Thoracic aorta (tissue), 2 donors: ENCODE measurements around the gene CLRN3. TPM values are rescaled to one million over a fixed set of nuclear protein-coding genes. Genes with fewer than 3 reads are reported as not detected.
A peak's percentile ranks its signal among the peaks of the same experiment; 100 is the strongest.

Source experiments
- ATAC-seq: fragments of 150-250 bp; one replicate; pipeline ENCODE4 v1.8.0; 2017; ENCODE audit warnings: low read depth; ENCODE audit not compliant: insufficient number of reproducible peaks, low FRiP score
- DNase-seq: peaks from one replicate; pipeline ENCODE4 v3.0.0-alpha.2; 2020; ENCODE audit warnings: low spot score
- H3K27ac ChIP-seq, 2 donors: fragments of 200-600 bp; sonication (generic); 1 replicate in 1 of 2; 2 replicates in 1 of 2; pipeline ENCODE4 v1.5.1; 2016; ENCODE audit warnings: mild to moderate bottlenecking in 2 of 2, moderate library complexity in 2 of 2
- H3K27me3 ChIP-seq: fragments of 200-600 bp; sonication (generic); replicated peaks from 2 replicates; pipeline ENCODE4 v1.6.0; 2016; ENCODE audit warnings: mild to moderate bottlenecking; ENCODE audit not compliant: insufficient read depth
- H3K36me3 ChIP-seq: fragments of 200-600 bp; sonication (generic); one replicate; pipeline ENCODE4 v1.5.1; 2016
- H3K4me1 ChIP-seq, 2 donors: fragments of 200-600 bp; sonication (generic); 1 replicate in 1 of 2; 2 replicates in 1 of 2; pipeline versions ENCODE4 v1.5.1 to v1.6.0; 2016; ENCODE audit warnings: low read depth in 2 of 2, mild to moderate bottlenecking in 1 of 2; ENCODE audit not compliant: control insufficient read depth in 1 of 2
- H3K4me3 ChIP-seq: fragments of 200-600 bp; sonication (generic); 2 replicates; pipeline ENCODE4 v1.5.1; 2016; ENCODE audit warnings: mild to moderate bottlenecking
- H3K9me3 ChIP-seq: fragments of 200-600 bp; sonication (generic); 2 replicates; pipeline ENCODE4 v1.5.1; 2016
- total RNA-seq, 2 donors: library from RNA; depleted of rRNA; stranded (reverse); fragments of >200 nt; gene quantifications; one replicate each; pipeline versions ENCODE4 v1.1.0 to v1.2.3, GENCODE V29; 2016
- TF ChIP-seq, protein P1 (sequence below): fragments of 200-600 bp; sonication (generic); IDR thresholded peaks from one replicate; pipeline ENCODE4 v1.5.1; 2019; ENCODE audit warnings: antibody characterized with exemption

CLRN3 gene
- total RNA-seq, 2 donors from 2014 or later: not detected

DNA sequence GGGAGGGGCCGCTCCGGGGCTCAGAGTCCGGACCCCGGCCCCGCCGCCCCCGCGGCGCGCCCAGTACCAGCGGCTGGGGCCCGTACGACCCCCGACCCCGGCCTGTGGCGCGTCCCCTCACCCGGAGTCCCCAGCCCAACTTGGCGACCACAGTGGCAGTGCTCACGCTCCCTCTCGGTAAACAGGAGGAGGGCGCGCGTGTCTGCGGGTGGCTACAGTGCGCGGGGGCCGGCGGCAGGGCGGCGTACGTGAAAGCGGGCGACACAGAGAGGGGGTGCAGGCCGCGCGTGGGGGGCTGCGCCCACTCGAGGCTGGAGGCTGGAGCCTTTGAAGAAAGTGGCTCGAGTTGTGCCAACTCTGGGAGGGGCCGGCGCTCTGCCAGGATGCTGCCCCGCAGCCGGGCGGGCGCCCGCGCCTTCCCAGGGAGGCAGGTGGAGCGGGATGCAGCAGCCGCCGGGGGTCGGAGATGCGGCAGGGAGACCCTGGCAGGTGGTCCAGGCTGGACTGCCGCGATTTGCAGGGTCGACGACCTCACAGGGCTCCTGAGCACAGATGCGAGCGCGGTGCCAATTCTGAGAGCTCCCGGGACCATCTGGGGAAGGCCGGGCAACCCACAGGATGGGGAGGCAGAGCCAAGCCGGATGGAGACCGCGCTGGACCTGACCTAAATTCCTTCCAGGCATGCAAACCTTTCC lies 14.8 kb upstream of the CLRN3 start:
- H3K27ac ChIP-seq: peak overlapping the region; percentile 73 to 81
- no peaks in the 10 kb centered on the region for H3K27me3 ChIP-seq
- ATAC-seq: peak; percentile 27
- TF ChIP-seq, protein P1, sequence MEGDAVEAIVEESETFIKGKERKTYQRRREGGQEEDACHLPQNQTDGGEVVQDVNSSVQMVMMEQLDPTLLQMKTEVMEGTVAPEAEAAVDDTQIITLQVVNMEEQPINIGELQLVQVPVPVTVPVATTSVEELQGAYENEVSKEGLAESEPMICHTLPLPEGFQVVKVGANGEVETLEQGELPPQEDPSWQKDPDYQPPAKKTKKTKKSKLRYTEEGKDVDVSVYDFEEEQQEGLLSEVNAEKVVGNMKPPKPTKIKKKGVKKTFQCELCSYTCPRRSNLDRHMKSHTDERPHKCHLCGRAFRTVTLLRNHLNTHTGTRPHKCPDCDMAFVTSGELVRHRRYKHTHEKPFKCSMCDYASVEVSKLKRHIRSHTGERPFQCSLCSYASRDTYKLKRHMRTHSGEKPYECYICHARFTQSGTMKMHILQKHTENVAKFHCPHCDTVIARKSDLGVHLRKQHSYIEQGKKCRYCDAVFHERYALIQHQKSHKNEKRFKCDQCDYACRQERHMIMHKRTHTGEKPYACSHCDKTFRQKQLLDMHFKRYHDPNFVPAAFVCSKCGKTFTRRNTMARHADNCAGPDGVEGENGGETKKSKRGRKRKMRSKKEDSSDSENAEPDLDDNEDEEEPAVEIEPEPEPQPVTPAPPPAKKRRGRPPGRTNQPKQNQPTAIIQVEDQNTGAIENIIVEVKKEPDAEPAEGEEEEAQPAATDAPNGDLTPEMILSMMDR: no peak
- DNase-seq: no peak
- peak overlapping the region; percentile 90 for H3K4me3 ChIP-seq
- no peaks in the 10 kb centered on the region for H3K9me3 ChIP-seq
- peaks cover 3 to 27% of the 10 kb centered on the region in 2 donors for H3K4me1 ChIP-seq
- no peaks in the 10 kb centered on the region for H3K36me3 ChIP-seq

DNA sequence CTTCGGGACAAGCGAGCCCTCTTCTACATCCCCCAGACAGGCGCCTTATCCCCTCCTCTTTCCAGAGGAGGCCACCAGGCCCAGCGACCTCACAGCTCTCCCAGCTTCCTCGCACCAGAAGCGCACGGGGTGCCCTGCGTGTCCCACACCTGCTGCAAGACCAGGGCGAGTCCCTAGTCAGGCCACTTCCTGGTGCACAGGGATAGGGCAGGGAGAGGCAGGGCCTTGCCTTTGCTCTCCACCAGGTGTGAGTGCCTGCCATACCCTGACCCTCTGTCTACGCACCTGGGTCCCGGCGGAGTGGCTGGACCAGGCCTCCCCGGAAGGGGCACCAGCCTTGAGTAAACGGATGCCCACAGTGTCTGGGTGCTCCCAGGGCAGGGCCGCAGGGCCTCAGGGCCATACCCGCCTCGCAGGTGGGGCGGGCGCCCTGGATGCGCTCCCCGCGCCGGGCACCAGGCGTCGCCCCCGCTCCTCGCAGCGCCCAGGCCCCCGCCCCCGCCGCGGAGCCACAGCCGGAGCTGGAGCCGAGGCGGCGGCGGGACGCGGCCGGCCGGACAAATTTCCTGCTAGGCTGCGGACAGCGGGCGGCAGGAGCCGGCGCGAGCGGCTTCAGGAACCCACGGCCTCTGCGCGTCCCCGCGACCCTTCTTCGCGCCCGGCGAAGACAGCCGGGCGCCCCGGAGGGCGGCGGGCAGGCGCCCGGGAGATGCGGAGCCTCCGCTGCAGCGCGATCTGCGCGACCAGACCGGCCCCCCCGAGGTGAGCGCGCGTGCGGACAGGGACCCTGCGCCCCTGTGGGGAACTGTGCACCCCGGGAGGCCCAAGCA lies 14.0 kb upstream of the CLRN3 start, which contains the start of gene PTPRE:
Gene PTPRE, plus strand, starts transcription at position 556 of the 830 bp plus-strand sequence. CDS start 133,779 bp downstream, outside the sequence.
- no peaks in the 10 kb centered on the region for H3K36me3 ChIP-seq
- no peaks in the 10 kb centered on the region for H3K27me3 ChIP-seq
- peak within 1 kb of the TSS; percentile 73 to 81 for H3K27ac ChIP-seq
- TF ChIP-seq, protein P1: peak; percentile 76
- no peak for DNase-seq
- H3K9me3 ChIP-seq: no peaks in the 10 kb centered on the region
- peak; percentile 84 for ATAC-seq
- peaks cover 3 to 23% of the 10 kb centered on the region in 2 donors for H3K4me1 ChIP-seq
- peak within 1 kb of the TSS; percentile 90 for H3K4me3 ChIP-seq

DNA sequence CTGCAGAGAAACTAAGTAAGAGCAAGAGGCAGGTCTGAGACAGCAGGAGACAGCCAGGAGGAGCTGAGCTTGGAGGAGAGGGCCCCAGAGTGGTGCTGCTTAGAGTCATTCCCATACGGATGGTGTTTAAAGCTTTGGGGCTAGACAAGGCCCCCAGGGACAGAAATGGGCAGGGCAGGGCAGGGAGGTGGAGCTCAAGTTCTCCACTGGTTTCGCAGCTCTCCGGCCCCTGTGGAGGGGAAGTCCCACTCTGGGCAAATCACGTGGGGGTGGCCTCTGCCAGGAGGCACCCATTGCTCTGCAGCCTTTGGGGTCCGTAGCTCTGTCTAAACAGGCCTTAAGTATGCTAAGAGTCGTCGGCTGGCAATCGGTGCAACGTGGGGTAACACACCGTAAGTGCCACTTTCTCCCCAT lies 13.1 kb upstream of the CLRN3 start:
- no peaks in the 10 kb centered on the region for H3K27me3 ChIP-seq
- ATAC-seq (no peak), DNase-seq (no peak)

DNA sequence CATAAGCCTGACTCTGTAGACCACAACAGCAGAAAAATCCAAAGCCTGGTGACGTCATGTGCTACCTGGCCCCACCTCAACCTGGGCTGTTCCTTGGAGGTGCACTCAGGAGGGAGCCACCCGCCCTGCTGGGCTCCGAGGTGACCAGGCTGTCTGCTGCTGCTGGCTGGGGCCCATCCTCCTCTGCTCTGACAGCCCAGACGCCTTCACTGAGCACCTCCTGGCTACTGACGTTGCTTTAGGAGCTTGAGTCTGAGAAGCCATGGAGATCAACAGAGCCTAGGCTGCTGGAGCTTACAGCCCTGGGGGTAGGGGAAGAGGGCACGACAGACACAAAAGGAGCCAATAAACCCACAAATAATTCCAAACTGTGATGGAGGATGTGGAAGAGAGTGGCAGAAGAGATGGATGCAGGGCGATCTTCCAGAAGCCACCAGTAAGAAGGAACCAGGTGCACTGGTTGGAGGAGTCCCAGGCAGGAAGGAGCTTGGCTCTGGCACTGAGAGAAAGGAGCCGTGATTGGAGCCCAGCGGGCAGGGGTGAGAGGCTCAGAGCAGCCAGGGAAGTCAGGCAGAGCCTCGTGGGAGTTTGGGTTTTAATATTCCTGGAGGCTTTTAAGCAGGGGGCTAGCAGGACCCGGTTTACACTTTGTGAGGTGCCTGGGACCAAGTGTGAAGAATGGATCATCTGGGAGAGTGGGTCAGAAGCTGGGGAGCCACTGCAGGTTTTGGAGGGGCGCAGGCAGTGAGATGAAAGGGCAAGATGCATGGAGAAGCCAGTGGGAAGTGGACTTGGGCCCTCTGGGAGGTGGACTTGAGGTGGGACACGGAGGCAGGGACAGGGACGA lies 12.5 kb upstream of the CLRN3 start:
- Histone ChIP-seq H3K4me1 (peaks cover 3 to 16% of the 10 kb centered on the region in 2 donors), H3K36me3 (no peaks in the 10 kb centered on the region), H3K27ac (no peak overlapping the region), H3K4me3 (no peak overlapping the region), H3K9me3 (no peaks in the 10 kb centered on the region), H3K27me3 (no peaks in the 10 kb centered on the region)
- TF ChIP-seq, protein P1: no peak
- DNase-seq: no peak
- ATAC-seq: no peak

More for the DNA sequence above, 13.1 kb upstream of the CLRN3 start:
- Histone ChIP-seq H3K36me3 (no peaks in the 10 kb centered on the region), H3K9me3 (no peaks in the 10 kb centered on the region), H3K4me3 (no peak overlapping the region), H3K4me1 (peaks cover 3 to 16% of the 10 kb centered on the region in 2 donors), H3K27ac (no peak overlapping the region)
- TF ChIP-seq, protein P1: no peak
